LNCaP clone FGC (cell line): Measurements from ENCODE around the gene BST1.

Experiments
- DNase-seq: peaks from one replicate; pipeline ENCODE4 v3.0.0-alpha.2; 2011; ENCODE audit warnings: low read depth
- H3K4me3 ChIP-seq: 2 replicates; pipeline ENCODE4 v1.5.1; 2011; ENCODE audit warnings: mild to moderate bottlenecking, low read depth, low read length, control low read depth
- CTCF ChIP-seq: IDR thresholded peaks from 2 replicates; pipeline ENCODE4 v1.5.1; 2012; ENCODE audit warnings: mild to moderate bottlenecking; ENCODE audit not compliant: control insufficient read depth, insufficient read depth; ENCODE audit errors: extremely low read depth

Gene BST1

GRCh38 chr4:15692602-15693001 is 10.3 kb upstream of the BST1 start:
- H3K4me3 ChIP-seq: no peak overlapping the region
- TF ChIP-seq CTCF: no peak
- no peak for DNase-seq

- TF ChIP-seq CTCF: no peak
- peak; percentile 33 for DNase-seq
- no peak overlapping the region for H3K4me3 ChIP-seq
Measured at GRCh38 chr4:15694431-15694830, 8.4 kb upstream of the BST1 start.

DNA sequence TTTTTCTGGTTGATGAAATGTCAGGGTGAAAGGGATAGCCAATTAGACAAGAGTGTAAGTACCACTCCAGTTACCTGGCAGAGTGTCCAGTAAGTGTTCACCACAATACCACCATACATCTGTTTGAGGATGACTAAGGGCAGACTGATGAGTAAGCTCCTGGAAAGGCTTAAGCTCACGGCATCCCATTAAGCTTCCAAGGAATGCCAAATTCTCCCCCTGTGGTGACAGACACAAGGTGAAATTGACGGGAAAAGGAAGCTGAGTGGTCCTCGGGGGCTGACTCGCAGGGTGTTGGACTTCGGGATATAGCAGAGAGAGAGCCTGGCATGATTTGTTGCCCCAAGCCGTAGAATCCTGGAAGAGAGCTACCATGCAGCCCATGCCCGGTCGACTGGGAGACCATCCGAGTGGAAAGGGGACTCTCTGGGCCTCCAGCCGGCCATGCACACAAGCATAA is 7.6 kb upstream of the BST1 start:
- TF ChIP-seq CTCF: no peak
- no peak for DNase-seq
- no peak overlapping the region for H3K4me3 ChIP-seq

DNA sequence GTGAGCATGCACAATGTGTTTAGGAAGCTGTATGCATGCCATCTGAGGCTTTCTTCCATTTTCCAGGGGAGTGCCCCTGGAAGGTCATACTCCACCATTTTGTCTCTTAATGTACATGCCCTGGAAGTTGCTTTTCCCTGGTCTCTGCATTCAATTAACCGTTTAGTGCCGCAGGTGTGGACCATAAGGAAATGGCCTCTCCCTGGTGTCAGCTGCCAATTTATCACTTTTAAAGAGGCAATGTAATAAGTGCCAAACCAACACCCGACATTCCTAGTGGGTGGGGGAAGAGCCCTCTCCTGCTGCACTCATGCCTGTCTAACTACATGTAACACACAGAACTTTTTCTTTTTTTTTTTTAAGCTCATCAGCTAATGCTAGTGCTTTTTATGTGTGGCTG is 7.1 kb upstream of the BST1 start:
- no peak overlapping the region for H3K4me3 ChIP-seq
- TF ChIP-seq CTCF: no peak
- DNase-seq: no peak

GRCh38 chr4:15696866-15697265 is 6.0 kb upstream of the BST1 start:
- no peak for DNase-seq
- no peak overlapping the region for H3K4me3 ChIP-seq
- no peak for TF ChIP-seq CTCF

DNA sequence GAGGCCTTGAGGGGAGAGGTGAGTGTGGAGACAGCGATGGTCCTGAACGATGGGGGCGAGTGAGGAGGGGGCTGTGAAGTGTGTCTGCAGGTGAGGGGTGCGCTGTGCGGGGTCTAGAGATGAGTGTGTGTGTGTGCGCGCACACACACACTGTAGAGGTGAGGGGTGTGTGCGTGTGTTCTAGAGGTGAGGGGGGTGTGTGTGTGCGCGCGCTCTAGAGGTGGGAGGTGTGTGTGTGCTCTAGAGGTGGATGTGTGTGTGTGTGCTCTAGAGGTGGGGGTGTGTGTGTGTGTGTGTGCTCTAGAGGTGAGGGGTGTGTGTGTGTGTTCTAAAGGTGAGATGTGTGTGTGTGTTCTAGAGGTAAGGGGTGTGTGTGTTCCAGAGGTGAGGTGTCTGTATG is 574 bp downstream of the BST1 start:
- no peak overlapping the region for H3K4me3 ChIP-seq
- DNase-seq: no peak

More for the DNA sequence above, 574 bp downstream of the BST1 start:
- TF ChIP-seq CTCF: no peak
